HK-2 (cell line): ENCODE results near the gene ACACA.
"Not testable (repeated sequence)": the region's sequence is repeated elsewhere in the genome, so short reads cannot be mapped to it uniquely, and the experiment has no call there.

Experiments
- DNase-seq: peaks from one replicate; pipeline ENCODE4 v3.0.0-alpha.2; 2018; ENCODE audit not compliant: unreplicated experiment

The ACACA gene

DNA sequence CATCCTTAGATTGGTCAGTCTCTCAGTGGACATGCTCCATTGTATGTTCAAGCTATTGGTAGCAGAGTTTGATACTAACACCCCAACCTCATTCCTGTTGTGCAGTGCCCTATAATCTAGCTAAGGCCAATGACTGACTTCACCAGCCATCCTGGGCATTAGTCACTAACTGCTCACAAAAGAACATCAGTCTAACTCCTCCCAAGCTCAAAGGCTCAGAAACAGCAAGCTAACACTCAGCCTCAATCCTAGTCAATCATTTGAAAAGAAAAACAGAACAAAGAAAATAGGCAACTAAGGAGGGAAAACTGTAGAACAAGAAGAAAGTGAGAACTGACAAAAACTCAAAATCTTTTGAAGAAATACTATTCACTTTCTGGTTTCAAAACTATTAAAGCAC lies 229.9 kb downstream of the ACACA start:
- DNase-seq, result no peak

DNA sequence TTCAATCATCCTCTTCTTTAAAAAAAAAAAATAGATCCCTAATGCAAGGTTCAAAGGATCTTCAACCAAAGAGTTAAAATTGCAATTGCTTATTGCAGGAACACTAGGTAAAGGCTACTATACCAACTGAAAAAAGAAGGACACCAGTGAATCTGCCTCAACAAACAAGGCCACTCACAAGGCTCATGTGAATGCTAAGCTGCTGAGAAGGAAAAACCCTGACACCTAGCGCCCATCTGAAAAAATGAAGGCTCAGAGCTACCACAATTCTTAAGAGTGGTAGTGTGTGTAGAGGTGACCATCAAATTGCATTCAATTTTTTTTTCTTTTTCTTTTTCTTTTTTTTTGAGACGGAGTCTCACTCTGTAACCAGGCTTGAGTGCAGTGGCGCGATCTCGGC lies 232.4 kb downstream of the ACACA start:
- no peak for DNase-seq

DNA sequence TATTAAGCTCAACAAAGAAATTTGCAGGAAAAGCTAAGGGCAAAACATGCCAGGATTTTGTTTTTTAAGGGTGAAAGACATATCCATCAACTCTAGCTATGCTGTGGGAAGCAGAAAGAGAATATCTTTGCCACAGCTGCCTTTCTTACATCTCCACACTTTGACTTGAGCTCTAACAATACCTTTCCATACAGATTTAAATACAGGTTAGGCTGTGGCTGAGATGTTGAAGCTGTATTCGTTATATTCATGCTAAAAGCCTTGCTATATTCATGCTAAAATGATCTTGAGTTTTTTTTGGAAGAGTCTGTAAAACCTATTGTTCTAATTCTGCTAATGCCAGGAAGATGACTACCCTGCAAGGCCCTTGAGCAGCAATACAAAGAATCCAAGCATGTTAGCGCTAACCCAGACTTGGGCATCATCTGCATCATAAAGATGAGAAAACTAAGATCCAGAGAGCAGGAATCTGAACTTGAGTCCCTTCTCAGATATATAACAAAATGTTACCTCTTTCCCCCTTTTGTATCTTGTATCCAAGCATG lies 235.7 kb downstream of the ACACA start:
- no peak for DNase-seq

DNA sequence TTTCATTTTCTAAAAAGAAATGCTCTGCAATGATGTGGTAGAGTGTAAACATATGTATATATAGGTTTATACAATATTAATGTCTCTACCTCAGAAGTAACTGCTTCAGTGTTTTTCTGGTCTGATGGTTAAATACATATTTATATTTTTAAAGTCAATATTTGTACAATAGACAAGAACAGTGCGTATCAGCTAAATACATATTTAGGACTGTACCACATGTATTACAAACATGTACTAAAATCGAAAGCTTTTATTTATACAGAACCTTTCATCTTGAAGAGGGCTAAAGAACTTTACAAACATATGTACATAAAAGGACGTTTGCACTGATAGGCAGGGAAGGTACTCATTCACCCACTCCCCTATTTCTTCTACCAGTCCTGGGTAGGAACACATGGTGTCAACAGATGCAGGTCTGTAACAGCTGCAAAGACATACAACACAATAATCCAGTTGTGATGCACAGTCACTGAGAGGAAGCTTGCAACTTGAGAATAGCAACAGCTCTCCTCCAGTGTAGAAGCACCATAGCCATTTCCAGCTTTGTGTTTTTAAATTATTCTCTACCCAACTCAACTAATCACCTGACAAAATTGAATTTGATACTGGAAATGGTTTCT lies 237.8 kb downstream of the ACACA start:
- no peak for DNase-seq

DNA sequence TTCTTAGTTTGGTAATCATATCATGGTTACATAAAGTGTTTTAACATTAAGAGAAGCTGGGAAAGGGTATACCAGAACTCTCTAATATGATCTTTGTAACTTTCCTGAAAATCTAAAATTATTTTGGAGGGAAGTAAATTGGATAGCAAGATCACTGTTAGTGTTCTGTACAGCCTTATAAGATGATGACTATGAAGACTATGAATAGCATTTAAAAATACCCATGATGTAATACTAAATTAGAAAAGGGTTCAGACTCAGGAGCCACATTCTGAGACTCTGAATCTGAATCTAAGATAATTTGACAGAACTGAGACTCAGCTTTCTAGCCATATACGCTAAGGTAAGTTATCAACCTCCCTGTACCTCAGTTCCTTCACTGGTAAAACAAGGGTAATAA lies 238.9 kb downstream of the ACACA start:
- DNase-seq, result no peak

DNA sequence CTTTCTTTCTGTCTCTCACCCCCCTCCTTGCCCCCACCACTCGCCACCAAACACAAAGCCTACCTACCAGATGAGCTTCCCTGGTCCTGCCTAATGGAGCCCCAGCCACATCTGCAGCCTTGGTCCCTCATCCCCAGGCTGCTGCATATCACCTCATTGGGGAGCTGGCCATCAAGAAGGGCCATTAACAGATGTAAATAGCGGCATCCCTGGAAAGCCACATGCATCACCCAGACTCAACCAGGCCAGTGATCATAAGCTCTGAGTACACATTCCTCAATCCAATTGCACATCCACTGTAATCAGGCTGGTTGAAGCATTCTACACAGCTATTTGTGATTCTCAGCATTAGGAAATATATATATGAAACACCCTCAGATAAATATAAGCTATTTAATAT lies 242.6 kb downstream of the ACACA start:
- DNase-seq, result no peak

DNA sequence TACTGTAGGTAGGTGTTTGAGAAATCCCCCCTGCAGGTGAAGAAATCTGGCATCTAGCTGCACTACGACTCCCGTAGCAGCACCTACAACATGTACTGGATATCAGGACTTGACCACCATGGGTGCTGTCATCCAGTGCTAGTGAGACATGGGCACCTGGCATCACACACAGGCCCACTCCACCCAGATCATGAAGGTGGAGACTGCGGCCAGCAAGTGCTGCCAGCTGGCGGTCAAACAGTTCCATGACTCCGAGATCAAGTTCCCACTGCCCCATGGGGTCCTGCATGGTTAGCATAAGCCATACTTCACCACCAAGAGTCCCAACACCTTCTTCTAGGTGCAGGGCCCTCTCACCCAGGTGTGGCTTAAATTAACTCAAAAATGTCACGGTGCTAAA lies 243.8 kb downstream of the ACACA start:
- DNase-seq, result no peak

DNA sequence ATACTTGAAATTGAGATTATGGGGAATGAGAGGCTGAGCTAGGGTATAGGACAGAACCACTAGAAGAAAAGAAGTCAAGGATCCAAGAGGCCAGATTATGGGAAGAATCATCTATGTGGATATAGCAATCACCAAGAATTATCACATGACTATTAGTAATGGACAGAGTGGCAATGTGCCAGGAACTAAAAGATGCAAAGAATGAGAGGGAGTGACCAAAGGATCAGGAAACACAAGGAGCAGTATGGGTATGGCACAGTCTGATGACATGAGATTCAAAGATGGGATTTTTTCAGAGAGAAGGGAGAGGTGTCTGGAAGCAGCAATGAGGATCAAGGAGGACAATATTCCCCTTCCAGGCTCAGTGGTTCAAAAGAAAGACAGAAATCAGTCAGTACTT lies 245.7 kb downstream of the ACACA start:
- DNase-seq, result no peak

DNA sequence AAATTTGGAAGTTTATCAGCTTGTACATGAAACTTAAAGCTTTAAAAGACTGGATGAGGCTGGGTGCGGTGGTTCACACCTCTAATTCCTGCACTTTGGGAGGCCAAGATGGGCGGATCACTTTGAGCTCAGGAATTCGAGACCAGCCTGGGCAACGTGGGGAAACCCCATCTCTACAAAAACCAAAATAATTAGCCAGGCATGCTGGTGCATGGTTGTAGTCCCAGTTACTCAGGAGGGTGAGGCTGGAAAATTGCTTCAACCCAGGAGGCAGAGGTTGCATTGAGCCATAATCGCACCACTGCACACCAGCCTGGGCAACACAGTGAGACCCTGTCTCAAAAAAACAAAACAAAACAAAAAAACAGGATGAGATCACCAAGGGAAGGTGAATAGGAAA lies 248.3 kb downstream of the ACACA start:
- DNase-seq, result no peak

DNA sequence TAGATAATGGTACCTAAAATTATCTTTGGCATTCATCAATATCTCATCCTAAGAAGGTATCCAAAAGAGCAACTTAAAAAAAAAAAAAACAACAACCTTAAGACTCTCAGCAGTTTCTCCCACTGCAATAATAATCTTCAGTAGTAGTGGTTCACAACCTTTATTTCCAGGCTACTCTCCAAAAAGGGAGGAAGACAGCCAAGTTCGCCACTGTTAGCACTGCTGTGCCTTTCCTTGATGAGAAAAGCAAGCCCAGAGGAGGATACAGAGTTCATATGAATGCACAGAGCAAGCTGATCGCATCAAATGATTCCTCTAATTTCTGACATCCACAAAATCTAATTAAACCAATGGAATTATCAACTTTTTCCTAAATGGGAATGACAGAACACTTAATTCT lies 258.5 kb downstream of the ACACA start:
- no peak for DNase-seq

DNA sequence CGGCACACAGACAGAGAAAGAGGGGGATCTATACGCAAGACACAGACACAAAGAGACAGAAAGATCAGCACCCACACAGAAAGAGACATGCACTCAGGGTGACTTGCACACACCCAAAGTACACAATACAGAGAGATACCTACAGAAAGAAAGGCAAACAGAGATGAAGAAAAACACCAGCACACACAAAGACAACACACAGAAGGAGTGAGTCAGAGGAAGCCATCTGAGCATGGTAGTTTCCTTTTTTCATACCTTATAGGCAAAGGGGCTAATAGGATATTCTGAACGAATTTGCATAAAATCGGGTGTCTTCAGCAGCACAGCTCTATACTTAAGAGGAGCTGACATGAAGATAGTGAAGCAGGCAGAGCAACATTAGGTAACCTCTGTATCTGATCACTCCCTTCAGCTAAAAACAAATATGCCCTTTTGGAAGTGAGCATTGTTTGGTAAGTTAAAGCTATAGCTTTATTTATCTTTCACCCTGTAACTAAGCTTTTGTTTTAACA lies 259.3 kb downstream of the ACACA start:
- DNase-seq, result no peak

DNA sequence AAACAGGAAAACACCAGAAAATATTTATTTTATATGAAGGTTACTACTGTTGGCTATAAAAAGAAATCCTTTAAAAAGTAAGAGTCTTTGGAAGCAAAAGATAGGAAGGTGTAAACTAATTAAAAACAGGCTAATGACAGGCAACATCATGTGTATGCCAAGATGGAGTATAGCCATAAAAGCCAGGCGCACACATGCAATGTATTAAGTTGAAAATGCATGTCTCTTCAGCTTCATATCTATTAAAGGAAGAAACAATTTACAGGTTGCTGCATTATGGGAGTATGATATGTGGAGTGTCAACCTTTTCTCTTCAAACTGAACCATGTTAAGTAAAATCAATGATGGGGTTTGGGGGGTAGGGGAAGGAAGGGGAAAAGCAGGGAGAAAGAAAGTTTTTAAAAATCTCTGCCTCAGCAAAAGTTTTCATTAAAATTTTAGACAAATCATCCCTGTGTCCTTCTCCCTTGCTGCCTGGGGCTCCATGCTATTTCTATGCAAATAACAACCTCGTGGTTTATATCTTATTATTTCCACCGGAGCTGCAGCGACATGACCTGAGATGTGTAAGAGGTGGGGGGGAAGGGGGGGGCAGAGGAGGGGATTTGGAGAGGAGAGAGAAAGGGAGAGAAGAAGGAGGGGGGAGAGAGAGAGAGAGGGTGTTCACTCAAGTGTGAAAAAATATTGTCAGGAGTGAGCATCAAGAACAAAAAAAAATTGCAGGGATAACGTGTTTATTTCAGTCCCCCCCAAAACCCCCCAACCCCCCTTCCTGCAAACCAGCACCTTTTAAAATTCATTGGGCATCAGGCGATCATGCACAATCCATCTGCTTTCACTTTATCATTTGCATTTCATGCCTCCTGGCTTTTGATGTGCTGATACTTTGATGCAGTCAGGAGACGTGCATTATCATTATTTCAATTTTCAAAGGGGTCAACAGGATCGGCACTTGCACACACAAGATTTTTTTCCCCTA lies 260.3 kb downstream of the ACACA start:
- DNase-seq, result no peak

DNA sequence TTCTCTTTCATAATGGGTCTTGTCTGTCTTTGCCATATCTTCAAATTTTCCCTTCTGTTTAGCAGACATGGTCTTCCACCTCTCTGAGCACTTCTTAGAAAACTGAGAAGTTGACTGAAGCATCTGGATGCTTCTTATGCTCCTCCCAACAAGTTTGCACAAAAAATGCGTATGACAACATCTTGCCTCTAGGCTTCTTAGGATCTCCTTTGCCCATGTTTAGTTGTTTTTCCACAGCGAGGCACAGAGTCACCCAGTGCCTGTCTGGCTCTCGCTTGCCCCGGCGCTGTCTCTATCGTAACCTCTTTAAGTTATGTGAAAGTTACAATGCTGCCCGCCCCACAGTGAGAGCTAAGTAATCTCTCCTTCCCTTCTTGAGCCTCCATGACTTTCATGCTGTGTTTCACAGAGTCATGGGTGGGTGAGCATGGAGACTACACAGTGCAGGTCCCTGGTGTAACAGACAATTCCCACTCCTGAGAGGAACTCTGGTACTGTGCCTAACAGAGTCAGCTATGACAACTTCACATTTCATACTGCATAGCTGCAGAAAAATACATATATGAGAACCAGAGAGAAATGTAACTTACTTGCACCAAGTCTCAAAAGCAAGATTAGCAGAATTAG lies 262.4 kb downstream of the ACACA start:
- no peak for DNase-seq

DNA sequence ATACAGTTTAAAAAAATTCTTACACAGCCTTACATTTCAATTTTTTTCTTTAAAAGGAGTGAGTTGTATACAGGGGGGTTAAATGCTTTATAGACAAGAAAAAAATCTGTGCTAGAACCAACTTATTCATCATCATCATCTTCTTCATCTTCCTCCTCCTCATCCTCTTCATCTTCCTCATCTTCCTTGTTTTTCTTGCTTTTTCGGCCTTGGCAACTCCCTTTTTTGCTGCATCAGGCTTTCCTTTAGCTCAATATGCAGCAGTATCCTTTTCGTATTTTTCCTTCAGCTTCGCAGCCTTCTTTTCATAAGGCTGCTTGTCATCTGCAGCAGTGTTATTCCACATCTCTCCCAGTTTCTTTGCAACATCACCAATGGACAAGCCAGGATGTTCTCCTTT lies 263.1 kb downstream of the ACACA start:
- not testable (repeated sequence) for DNase-seq

DNA sequence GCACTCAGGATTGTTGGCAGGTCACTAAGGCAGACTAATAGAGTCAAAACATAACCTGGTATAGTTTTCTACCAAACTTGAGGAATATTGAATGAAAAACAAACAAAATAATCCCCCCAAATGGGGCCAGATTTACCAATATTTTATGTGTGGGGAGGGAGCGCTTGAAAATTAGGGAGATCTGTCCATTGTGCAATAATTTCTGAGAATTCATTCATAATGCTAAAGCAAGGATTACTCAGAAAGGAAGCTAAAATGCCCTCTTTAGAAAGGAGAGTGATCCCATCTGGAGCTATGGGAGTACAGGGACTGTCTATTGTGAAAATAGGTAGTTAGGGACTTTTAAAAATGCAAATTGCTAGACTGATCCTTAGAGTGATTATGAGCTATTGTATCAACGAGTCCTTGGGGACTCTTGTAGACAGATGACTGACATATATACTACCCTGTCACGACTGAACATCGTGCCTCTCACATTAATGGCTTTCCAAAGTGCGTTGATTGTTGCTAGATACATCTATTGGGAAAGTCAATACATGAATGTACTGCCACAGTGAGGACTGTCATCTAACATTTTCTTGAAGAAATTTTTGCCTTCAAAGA lies 264.2 kb downstream of the ACACA start:
- DNase-seq, result no peak

DNA sequence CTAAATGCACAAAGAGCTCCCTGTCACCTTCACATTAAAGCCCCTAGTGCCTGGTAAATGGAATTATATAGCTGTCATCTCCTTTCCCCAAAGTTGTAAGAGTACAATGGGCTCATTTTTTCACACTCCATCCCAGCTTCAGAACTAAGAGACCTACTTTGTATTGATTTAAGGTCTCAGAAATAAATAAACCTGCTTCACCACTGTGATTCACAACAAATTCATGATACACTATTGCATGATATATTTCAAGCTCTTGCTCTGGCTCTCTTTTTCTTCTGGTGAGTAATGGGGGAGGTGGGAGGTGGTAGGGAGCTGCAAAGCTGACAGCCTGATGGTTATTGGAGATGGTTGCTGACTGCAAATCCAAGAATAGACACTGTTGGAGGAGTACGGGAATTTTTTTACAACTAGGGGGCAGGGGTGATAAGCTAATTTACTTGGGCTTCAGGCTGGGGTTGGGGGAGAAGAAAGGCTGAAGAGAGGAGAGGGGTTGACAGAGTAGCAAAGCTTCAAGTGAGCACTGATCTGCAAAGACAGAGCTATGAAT lies 268.0 kb downstream of the ACACA start:
- no peak for DNase-seq

DNA sequence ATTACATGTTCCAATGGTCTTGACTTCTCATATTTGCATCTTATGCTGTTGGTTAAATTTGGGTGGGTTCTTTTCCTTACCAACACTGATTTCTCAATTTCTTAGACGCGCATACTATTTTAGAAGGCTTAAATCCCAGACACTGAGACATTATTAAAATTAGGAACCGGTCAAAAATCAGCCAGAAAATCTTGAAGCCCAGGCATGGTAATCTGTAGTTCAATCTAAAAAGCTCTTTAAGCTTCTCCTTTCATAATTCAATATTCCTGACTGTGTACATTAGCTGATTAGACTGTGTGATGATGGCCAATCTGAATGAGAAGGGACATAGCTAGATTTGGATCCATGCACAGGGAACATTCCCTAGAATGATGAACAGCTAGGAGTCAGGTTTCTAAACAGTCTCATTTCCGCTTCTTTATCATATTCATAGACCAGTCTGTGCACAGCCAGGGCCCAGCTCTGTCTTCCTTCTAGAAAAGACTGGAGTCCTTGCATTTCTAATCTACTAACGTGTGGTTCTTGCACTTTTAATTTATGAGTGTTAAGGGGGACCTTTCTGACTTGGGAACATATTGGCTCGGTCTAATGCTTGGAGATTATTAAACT lies 268.6 kb downstream of the ACACA start:
- no peak for DNase-seq

DNA sequence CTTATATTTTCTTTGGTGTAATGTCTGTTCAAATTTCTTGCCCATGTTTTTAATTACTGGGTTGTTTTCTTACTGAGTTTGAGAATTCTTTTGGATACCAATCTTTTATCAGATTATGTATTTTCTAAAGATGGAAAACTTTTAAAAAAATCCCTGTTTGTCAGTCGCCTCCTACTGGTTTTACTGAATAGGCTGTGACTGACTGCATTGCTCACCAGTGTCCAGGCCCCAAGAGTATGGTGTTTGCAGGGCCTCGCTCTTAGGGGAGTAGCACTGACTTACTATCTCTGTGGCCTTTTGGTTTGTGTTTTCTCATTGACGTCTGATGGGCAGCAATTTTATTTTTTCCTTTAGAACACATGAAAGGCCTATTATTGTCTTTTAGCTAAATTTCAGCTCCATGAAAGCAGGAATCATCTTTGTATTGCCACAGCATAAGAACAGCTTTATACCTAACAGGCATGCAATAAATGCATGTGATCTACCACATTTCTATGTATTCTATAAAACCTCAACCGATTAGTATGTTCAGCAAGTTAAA lies 269.5 kb downstream of the ACACA start:
- no peak for DNase-seq

DNA sequence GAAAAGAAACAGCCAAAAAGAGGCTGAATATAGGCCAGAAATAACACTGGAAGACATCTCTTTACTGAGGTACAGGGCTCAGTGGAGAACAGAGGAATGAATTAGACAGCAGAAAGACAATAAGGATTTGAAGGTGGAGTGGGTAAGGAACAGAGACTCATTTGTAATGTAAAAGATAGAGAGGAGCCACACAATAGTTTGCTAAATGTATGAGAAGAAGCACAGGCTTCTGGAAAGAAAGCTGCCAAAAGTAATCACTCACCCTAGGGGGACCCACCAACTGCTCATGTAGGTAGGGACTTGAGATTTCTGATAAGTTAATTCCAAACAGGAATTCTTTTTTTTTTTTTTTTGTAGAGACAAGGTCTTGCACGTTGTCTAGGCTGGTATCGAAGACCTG lies 271.1 kb downstream of the ACACA start:
- DNase-seq, result no peak

DNA sequence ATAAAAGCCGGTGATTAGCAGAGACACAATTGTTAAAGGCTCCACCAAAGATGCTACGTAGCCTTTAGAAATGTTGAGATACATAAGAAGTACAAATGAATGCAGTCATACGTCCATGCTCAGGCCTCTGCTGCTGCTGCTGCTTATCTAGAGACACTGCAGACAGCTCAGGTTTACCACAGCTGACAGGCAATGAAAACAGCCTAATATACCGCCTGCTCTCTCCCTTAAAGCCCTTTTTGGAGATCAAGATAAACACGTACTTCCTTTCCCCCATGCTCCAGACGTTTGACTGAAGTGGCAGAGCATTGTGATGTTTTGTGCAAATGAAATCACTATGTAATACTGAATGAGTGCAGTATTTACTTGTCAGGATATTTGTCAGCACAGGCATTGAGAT lies 272.6 kb downstream of the ACACA start:
- no peak for DNase-seq

DNA sequence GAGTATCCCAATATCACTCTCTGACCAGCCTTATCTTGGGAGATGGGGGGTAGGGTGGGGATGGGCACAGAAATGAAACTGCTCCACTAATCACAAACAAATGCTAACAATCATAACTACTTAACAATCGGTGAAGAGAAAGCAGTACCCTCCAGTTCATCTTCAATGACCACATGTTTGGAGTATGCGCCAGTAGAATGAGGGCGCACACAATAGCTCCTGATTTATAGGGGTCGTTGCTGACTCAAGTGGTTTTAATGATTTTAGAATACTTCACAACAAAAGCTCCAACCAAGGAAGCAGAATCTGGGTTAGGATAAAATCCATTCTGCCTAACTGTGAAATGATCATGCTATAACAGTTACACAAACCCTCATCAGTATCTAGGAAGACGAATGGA lies 273.5 kb downstream of the ACACA start:
- DNase-seq, result no peak
